Colonic mucosa (tissue), 4 donors: ENCODE measurements around the gene FGF14. TPM values are rescaled to one million over a fixed set of nuclear protein-coding genes. Genes with fewer than 3 reads are reported as not detected.

Experiments used
- DNase-seq: peaks from one replicate; pipeline ENCODE4 v3.0.0-alpha.2; 2020
- H3K27ac ChIP-seq: fragments of 200-600 bp; one replicate; pipeline ENCODE4 v1.8.0; 2021
- H3K27me3 ChIP-seq: fragments of 200-600 bp; one replicate; pipeline ENCODE4 v1.8.0; 2021
- H3K36me3 ChIP-seq: fragments of 200-600 bp; one replicate; pipeline ENCODE4 v1.8.0; 2021
- H3K4me1 ChIP-seq: fragments of 200-600 bp; one replicate; pipeline ENCODE4 v1.8.0; 2021; ENCODE audit warnings: mild to moderate bottlenecking
- H3K4me3 ChIP-seq: fragments of 200-600 bp; one replicate; pipeline ENCODE4 v1.8.0; 2021
- H3K9ac ChIP-seq, 2 donors: one replicate each; pipeline ENCODE4 v1.7.0; 2013; ENCODE audit warnings: control low read depth in 2 of 2, low read depth in 2 of 2, low read length in 2 of 2
- H3K9me3 ChIP-seq: fragments of 200-600 bp; one replicate; pipeline ENCODE4 v1.8.0; 2021
- CTCF ChIP-seq: fragments of 200-600 bp; IDR thresholded peaks from one replicate; pipeline ENCODE4 v1.8.0; 2022; ENCODE audit warnings: antibody characterized with exemption, mild to moderate bottlenecking
- intact Hi-C: fragments of 100-400 bp; cut with DNase I; formaldehyde crosslinking; loops from one replicate; pipeline ENCODE4 v1.14.1; 2022
- total RNA-seq, 2 donors: library from RNA; stranded (reverse); fragmentation: NEBNext Ultra II Directional in 1 of 2; extraction: Animal tissue kit (Norgen Biotek cat#: 25700) in 1 of 2; gene quantifications; one replicate each; pipeline ENCODE4 v1.2.1, GENCODE V29; 2021
- donor health status: healthy.
- donor health status: DM: no; HTN: no; CAD: no.
- donor health status: DM: no; HTN: no; CAD: no.

The FGF14 gene
- total RNA-seq, 2 donors from 2014 or later: 0.62 to 0.85 TPM

- Histone ChIP-seq H3K4me3 (no peak overlapping the region), H3K4me1 (no peaks in the 10 kb centered on the region), H3K9ac (no peak overlapping the region), H3K36me3 (no peaks in the 10 kb centered on the region), H3K27ac (no peak overlapping the region), H3K9me3 (no peaks in the 10 kb centered on the region), H3K27me3 (no peaks in the 10 kb centered on the region)
- intact Hi-C loops: no loop called here
- no peak for DNase-seq
- no peak for TF ChIP-seq CTCF
These were observed 368.5 kb downstream of the FGF14 start for GRCh38 chr13:102033386-102033785.

GRCh38 chr13:102028868-102029267 lies 373.0 kb downstream of the FGF14 start:
- TF ChIP-seq CTCF: no peak
- no peaks in the 10 kb centered on the region for H3K4me1 ChIP-seq
- H3K9me3 ChIP-seq: no peaks in the 10 kb centered on the region
- no peak overlapping the region for H3K4me3 ChIP-seq
- H3K27me3 ChIP-seq: no peaks in the 10 kb centered on the region
- intact Hi-C loops: no loop called here
- no peak overlapping the region for H3K9ac ChIP-seq
- no peak for DNase-seq
- no peaks in the 10 kb centered on the region for H3K36me3 ChIP-seq
- H3K27ac ChIP-seq: no peak overlapping the region

- no peaks in the 10 kb centered on the region for H3K9me3 ChIP-seq
- no peak overlapping the region for H3K4me3 ChIP-seq
- no peaks in the 10 kb centered on the region for H3K36me3 ChIP-seq
- TF ChIP-seq CTCF: no peak
- intact Hi-C loops: no loop called here
- no peak overlapping the region for H3K9ac ChIP-seq
- no peak overlapping the region for H3K27ac ChIP-seq
- no peak for DNase-seq
- H3K27me3 ChIP-seq: no peaks in the 10 kb centered on the region
- no peaks in the 10 kb centered on the region for H3K4me1 ChIP-seq
These were observed 373.6 kb downstream of the FGF14 start for GRCh38 chr13:102028206-102028605.

- intact Hi-C loops: no loop called here
- Histone ChIP-seq H3K9me3 (no peaks in the 10 kb centered on the region), H3K4me1 (no peaks in the 10 kb centered on the region), H3K27ac (no peak overlapping the region), H3K9ac (no peak overlapping the region), H3K27me3 (no peaks in the 10 kb centered on the region), H3K36me3 (no peaks in the 10 kb centered on the region), H3K4me3 (no peak overlapping the region)
- DNase-seq: no peak
- no peak for TF ChIP-seq CTCF
These were observed 380.1 kb downstream of the FGF14 start for GRCh38 chr13:102021777-102022176.

- Histone ChIP-seq H3K36me3 (no peaks in the 10 kb centered on the region), H3K9ac (no peak overlapping the region), H3K4me3 (no peak overlapping the region), H3K4me1 (no peaks in the 10 kb centered on the region), H3K27ac (no peak overlapping the region), H3K9me3 (no peaks in the 10 kb centered on the region), H3K27me3 (no peaks in the 10 kb centered on the region)
- DNase-seq: no peak
- intact Hi-C loops: no loop called here
- no peak for TF ChIP-seq CTCF
These were observed 381.1 kb downstream of the FGF14 start for GRCh38 chr13:102020611-102021216.
